CD4-positive, alpha-beta T cell (primary cell): ENCODE results near the gene ADAMTS3. TPM values are rescaled to one million over a fixed set of nuclear protein-coding genes. Genes with fewer than 3 reads are reported as not detected.
"Not testable (repeated sequence)": the region's sequence is repeated elsewhere in the genome, so short reads cannot be mapped to it uniquely, and the experiment has no call there.

Source experiments
- ATAC-seq: fragments of 200-7000 bp; cut with Tn5 transposase; one replicate; pipeline ENCODE4 v1.10.0; 2022; ENCODE audit warnings: mild to moderate bottlenecking; ENCODE audit not compliant: poor library complexity
- CTCF ChIA-PET: fragments of 350-600 bp; sonication (Branson Sonifier 250); formaldehyde crosslinking; loops from one replicate; lab custom pipeline; 2021; ENCODE audit warnings: antibody characterized with exemption, inconsistent platforms; lab: Charles Lee
- POLR2A ChIA-PET: fragments of 350-600 bp; sonication (Branson Sonifier 250); formaldehyde crosslinking; loops from one replicate; lab custom pipeline; 2021; ENCODE audit warnings: antibody characterized with exemption, inconsistent platforms; lab: Charles Lee
- DNase-seq, 14 experiments: peaks; one replicate each; pipeline ENCODE4 v3.0.0-alpha.2; 2013 to 2020; ENCODE audit warnings: mixed read lengths in 2 of 14
- H3K27ac ChIP-seq, 2 donors: one replicate each; pipeline versions ENCODE4 v1.5.1 to v1.7.0; 2013; ENCODE audit warnings: low read length in 2 of 2, low read depth in 1 of 2, mild to moderate bottlenecking in 1 of 2
- H3K27me3 ChIP-seq, 2 experiments: 1 replicate in 1 of 2; 2 replicates in 1 of 2; pipeline versions ENCODE4 v1.6.1 to v1.7.0; 2013; ENCODE audit warnings: low read length in 2 of 2, control low read depth in 1 of 2, mild to moderate bottlenecking in 1 of 2, moderate library complexity in 1 of 2; ENCODE audit not compliant: insufficient read depth in 2 of 2, control insufficient read depth in 1 of 2
- H3K36me3 ChIP-seq: one replicate; pipeline ENCODE4 v1.6.1; 2013; ENCODE audit warnings: low read length, control low read depth; ENCODE audit not compliant: insufficient read depth
- H3K4me1 ChIP-seq: one replicate; pipeline ENCODE4 v1.6.1; 2013; ENCODE audit warnings: low read length, control low read depth; ENCODE audit not compliant: insufficient read depth
- H3K4me3 ChIP-seq: one replicate; pipeline ENCODE4 v1.5.1; 2013; ENCODE audit warnings: mild to moderate bottlenecking, low read length, moderate library complexity
- H3K9me3 ChIP-seq, 2 experiments: 1 replicate in 1 of 2; 2 replicates in 1 of 2; pipeline versions ENCODE4 v1.6.1 to v1.7.0; 2013; ENCODE audit warnings: low read length in 2 of 2, mild to moderate bottlenecking in 2 of 2, control low read depth in 1 of 2, moderate library complexity in 1 of 2; ENCODE audit not compliant: control insufficient read depth in 1 of 2, insufficient read depth in 1 of 2
- H3K27ac Mint-ChIP-seq: one replicate; pipeline ENCODE4 v1.8.0; 2020; ENCODE audit warnings: mixed read lengths
- H3K27me3 Mint-ChIP-seq: one replicate; pipeline ENCODE4 v1.8.0; 2021; ENCODE audit warnings: mixed read lengths
- H3K36me3 Mint-ChIP-seq: one replicate; pipeline ENCODE4 v1.8.0; 2021; ENCODE audit warnings: low read depth, mixed read lengths
- H3K4me1 Mint-ChIP-seq: one replicate; pipeline ENCODE4 v1.8.0; 2021; ENCODE audit warnings: low read depth, mixed read lengths
- H3K4me3 Mint-ChIP-seq: one replicate; pipeline ENCODE4 v1.8.0; 2020; ENCODE audit warnings: mild to moderate bottlenecking, mixed read lengths
- H3K9me3 Mint-ChIP-seq: one replicate; pipeline ENCODE4 v1.8.0; 2020; ENCODE audit warnings: mixed read lengths
- intact Hi-C, 2 experiments: fragments of 100-400 bp; cut with DNase I in 1 of 2; cut with micrococcal nuclease in 1 of 2; formaldehyde crosslinking; loops; one replicate each; pipeline versions ENCODE4 v1.15.1 to v1.9.0; 2023 to 2025; cut with DNase I, micrococcal nuclease
- total RNA-seq, 174 experiments: library from RNA in 2 of 174; stranded (reverse) in 2 of 174; gene quantifications; one replicate each; pipeline ENCODE4 v1.2.3 and lab custom pipeline; 2021 to 2026
- TF ChIP-seq, protein P1 (sequence below): fragments of 200-600 bp; IDR thresholded peaks from one replicate; pipeline ENCODE4 v1.8.0; 2022; ENCODE audit warnings: antibody characterized with exemption, mild to moderate bottlenecking

ADAMTS3 gene
- total RNA-seq, 2 experiments from 2014 or later = not detected

- H3K4me3 ChIP-seq = no peak overlapping the region
- no peaks in the 10 kb centered on the region for H3K9me3 ChIP-seq
- TF ChIP-seq, protein P1, sequence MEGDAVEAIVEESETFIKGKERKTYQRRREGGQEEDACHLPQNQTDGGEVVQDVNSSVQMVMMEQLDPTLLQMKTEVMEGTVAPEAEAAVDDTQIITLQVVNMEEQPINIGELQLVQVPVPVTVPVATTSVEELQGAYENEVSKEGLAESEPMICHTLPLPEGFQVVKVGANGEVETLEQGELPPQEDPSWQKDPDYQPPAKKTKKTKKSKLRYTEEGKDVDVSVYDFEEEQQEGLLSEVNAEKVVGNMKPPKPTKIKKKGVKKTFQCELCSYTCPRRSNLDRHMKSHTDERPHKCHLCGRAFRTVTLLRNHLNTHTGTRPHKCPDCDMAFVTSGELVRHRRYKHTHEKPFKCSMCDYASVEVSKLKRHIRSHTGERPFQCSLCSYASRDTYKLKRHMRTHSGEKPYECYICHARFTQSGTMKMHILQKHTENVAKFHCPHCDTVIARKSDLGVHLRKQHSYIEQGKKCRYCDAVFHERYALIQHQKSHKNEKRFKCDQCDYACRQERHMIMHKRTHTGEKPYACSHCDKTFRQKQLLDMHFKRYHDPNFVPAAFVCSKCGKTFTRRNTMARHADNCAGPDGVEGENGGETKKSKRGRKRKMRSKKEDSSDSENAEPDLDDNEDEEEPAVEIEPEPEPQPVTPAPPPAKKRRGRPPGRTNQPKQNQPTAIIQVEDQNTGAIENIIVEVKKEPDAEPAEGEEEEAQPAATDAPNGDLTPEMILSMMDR = no peak
- ATAC-seq = no peak
- ChIA-PET POLR2A (no interaction called here), CTCF (no interaction called here)
- no peak overlapping the region for H3K27ac Mint-ChIP-seq
- peaks cover 2% of the 10 kb centered on the region for H3K9me3 Mint-ChIP-seq
- no peak for DNase-seq
- no peak overlapping the region for H3K4me3 Mint-ChIP-seq
- H3K4me1 Mint-ChIP-seq = no peaks in the 10 kb centered on the region
- no peaks in the 10 kb centered on the region for H3K27me3 ChIP-seq
- H3K36me3 ChIP-seq = no peaks in the 10 kb centered on the region
- H3K27me3 Mint-ChIP-seq = peaks cover 5% of the 10 kb centered on the region
- H3K36me3 Mint-ChIP-seq = no peaks in the 10 kb centered on the region
- no peaks in the 10 kb centered on the region for H3K4me1 ChIP-seq
- intact Hi-C loops = no loop called here
- no peak overlapping the region for H3K27ac ChIP-seq
Observed at GRCh38 chr4:72546456-72546855, 22.6 kb downstream of the ADAMTS3 start.

GRCh38 chr4:72540694-72541093 lies 28.3 kb downstream of the ADAMTS3 start:
- H3K4me1 Mint-ChIP-seq, H3K4me1 ChIP-seq, H3K9me3 Mint-ChIP-seq, DNase-seq, intact Hi-C loops, POLR2A ChIA-PET, H3K27me3 Mint-ChIP-seq, H3K27ac Mint-ChIP-seq, H3K36me3 Mint-ChIP-seq, H3K36me3 ChIP-seq, H3K4me3 Mint-ChIP-seq, H3K4me3 ChIP-seq, H3K27me3 ChIP-seq, H3K27ac ChIP-seq, H3K9me3 ChIP-seq, ATAC-seq, CTCF ChIA-PET: not testable (repeated sequence)

GRCh38 chr4:72538006-72538405 lies 31.0 kb downstream of the ADAMTS3 start:
- TF ChIP-seq, protein P1 = no peak
- no peaks in the 10 kb centered on the region for H3K4me1 ChIP-seq
- Mint-ChIP-seq H3K27me3 (no peaks in the 10 kb centered on the region), H3K27ac (no peak overlapping the region), H3K9me3 (peaks cover 8% of the 10 kb centered on the region), H3K4me1 (no peaks in the 10 kb centered on the region), H3K36me3 (no peaks in the 10 kb centered on the region), H3K4me3 (no peak overlapping the region)
- no peak overlapping the region for H3K27ac ChIP-seq
- no peak overlapping the region for H3K4me3 ChIP-seq
- H3K9me3 ChIP-seq = peaks cover 0 to 7% of the 10 kb centered on the region in 2 experiments
- H3K27me3 ChIP-seq = no peaks in the 10 kb centered on the region
- DNase-seq = no peak
- CTCF ChIA-PET = no interaction called here
- no peaks in the 10 kb centered on the region for H3K36me3 ChIP-seq
- intact Hi-C loops = no loop called here
- POLR2A ChIA-PET = no interaction called here
- no peak for ATAC-seq

DNA sequence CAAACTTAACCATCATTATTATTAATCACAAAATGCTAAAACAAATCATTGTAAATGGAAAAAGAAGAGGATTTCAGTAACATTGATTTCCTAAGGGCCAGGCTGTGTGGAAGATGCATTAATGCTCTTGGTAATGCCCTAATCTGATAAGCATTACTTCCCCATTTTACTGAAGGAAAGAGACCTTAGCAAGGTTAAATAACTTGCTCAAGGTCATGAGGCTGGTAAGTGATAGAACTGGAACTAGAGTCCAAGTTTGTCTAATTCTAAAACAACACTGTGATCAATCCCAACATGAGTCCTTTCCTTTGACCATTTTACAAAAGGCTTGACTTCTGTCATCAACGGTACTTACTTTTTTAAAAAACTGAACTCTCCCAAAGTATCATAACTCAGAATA lies 32.6 kb downstream of the ADAMTS3 start:
- no peaks in the 10 kb centered on the region for H3K4me1 Mint-ChIP-seq
- H3K36me3 ChIP-seq = no peaks in the 10 kb centered on the region
- ATAC-seq (no peak), DNase-seq (no peak)
- H3K4me3 Mint-ChIP-seq = no peak overlapping the region
- H3K27me3 Mint-ChIP-seq = no peaks in the 10 kb centered on the region
- H3K4me1 ChIP-seq = no peaks in the 10 kb centered on the region
- intact Hi-C loops = no loop called here
- H3K36me3 Mint-ChIP-seq = no peaks in the 10 kb centered on the region
- peaks cover 6% of the 10 kb centered on the region for H3K9me3 Mint-ChIP-seq
- POLR2A ChIA-PET = no interaction called here
- no peak overlapping the region for H3K4me3 ChIP-seq
- H3K27ac ChIP-seq = no peak overlapping the region
- H3K9me3 ChIP-seq = peaks cover 0 to 7% of the 10 kb centered on the region in 2 experiments
- no peak overlapping the region for H3K27ac Mint-ChIP-seq
- no peaks in the 10 kb centered on the region for H3K27me3 ChIP-seq
- CTCF ChIA-PET = no interaction called here
- TF ChIP-seq, protein P1 = no peak
